Measurements from ENCODE around the gene DLGAP1.

DLGAP1 gene

GRCh38 chr18:4358618-4359017, 96.5 kb downstream of the DLGAP1 start:
- TF ChIP-seq CTCF (conservative IDR thresholded peaks at IDR 0.05; ENCODE audit: control insufficient read depth, insufficient read depth, low read depth, low read length), result no peak
- no peak for DNase-seq (ENCODE audit: low read depth)
- no peak overlapping the region for H3K4me3 ChIP-seq (ENCODE audit: control insufficient read depth, low read depth, low read length)

GRCh38 chr18:4357579-4357978, 97.5 kb downstream of the DLGAP1 start:
- no peak for TF ChIP-seq CTCF (conservative IDR thresholded peaks at IDR 0.05; ENCODE audit: control insufficient read depth, insufficient read depth, low read depth, low read length)
- H3K4me3 ChIP-seq (ENCODE audit: control insufficient read depth, low read depth, low read length), result no peak overlapping the region
- no peak for DNase-seq (ENCODE audit: low read depth)

GRCh38 chr18:4356929-4357328, 98.2 kb downstream of the DLGAP1 start:
- TF ChIP-seq CTCF (conservative IDR thresholded peaks at IDR 0.05; ENCODE audit: control insufficient read depth, insufficient read depth, low read depth, low read length), result no peak
- H3K4me3 ChIP-seq (ENCODE audit: control insufficient read depth, low read depth, low read length), result no peak overlapping the region
- no peak for DNase-seq (ENCODE audit: low read depth)

- no peak for DNase-seq (ENCODE audit: low read depth)
- H3K4me3 ChIP-seq (ENCODE audit: control insufficient read depth, low read depth, low read length), result no peak overlapping the region
- TF ChIP-seq CTCF (conservative IDR thresholded peaks at IDR 0.05; ENCODE audit: control insufficient read depth, insufficient read depth, low read depth, low read length), result no peak
These were observed 101.2 kb downstream of the DLGAP1 start for GRCh38 chr18:4353853-4354418.

GRCh38 chr18:4352746-4353551, 102.2 kb downstream of the DLGAP1 start:
- H3K4me3 ChIP-seq (ENCODE audit: control insufficient read depth, low read depth, low read length), result no peak overlapping the region
- no peak for DNase-seq (ENCODE audit: low read depth)
- no peak for TF ChIP-seq CTCF (conservative IDR thresholded peaks at IDR 0.05; ENCODE audit: control insufficient read depth, insufficient read depth, low read depth, low read length)

DNA sequence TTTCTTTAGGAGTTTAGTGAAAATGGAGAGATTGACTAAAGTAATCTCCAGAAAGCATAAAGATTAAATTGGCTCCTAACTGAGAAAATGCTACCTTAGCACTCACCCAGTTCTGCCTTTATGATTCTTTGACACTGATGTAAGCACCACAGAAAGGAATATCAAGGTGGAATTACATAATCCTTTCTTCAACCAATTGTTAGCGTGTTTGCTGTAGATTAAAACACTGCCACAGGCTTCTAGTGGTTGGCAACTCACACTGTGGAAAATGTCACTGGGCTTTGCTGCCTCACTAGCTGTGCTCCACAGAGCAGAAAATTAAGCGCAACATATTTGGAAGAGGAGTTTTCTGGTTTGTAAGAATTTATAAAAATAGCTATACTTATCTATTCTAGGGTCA, 104.1 kb downstream of the DLGAP1 start:
- TF ChIP-seq CTCF (conservative IDR thresholded peaks at IDR 0.05; ENCODE audit: control insufficient read depth, insufficient read depth, low read depth, low read length), result no peak
- DNase-seq (ENCODE audit: low read depth), result no peak
- H3K4me3 ChIP-seq (ENCODE audit: control insufficient read depth, low read depth, low read length), result no peak overlapping the region
